ENCODE measurements around the gene SMG6. TPM values are rescaled to one million over a fixed set of nuclear protein-coding genes. Genes with fewer than 3 reads are reported as not detected.

Gene SMG6
- total RNA-seq (2014; rRNA removed; shearing (Covaris generic)): 15.1 and 21.4 TPM in 2 replicates

- DNase-seq (ENCODE audit: low spot score): peak; percentile 78
These were observed at the start of gene SMG6, which contains the start of gene SRR for GRCh38 chr17:2303204-2304188. Gene SMG6, minus strand, starts transcription at chr17:2303785. Its CDS starts 65 bp downstream, at chr17:2303720. Gene SRR, plus strand, starts transcription at chr17:2303950. Its CDS starts 11,611 bp downstream, at chr17:2315561.

- no peak for DNase-seq (ENCODE audit: low spot score)
These were observed 47.7 kb upstream of the SMG6 start for GRCh38 chr17:2351269-2351668.

- peak; percentile 57 for DNase-seq (ENCODE audit: low spot score)
These were observed 44.5 kb upstream of the SMG6 start for GRCh38 chr17:2347805-2348685.

GRCh38 chr17:2346475-2346874 is 42.9 kb upstream of the SMG6 start:
- DNase-seq (ENCODE audit: low spot score): no peak

- no peak for DNase-seq (ENCODE audit: low spot score)
These were observed 40.9 kb upstream of the SMG6 start for GRCh38 chr17:2344528-2344927.

- no peak for DNase-seq (ENCODE audit: low spot score)
These were observed 39.8 kb upstream of the SMG6 start for GRCh38 chr17:2343421-2343820.

- no peak for DNase-seq (ENCODE audit: low spot score)
These were observed 34.7 kb upstream of the SMG6 start for GRCh38 chr17:2338315-2338657.

GRCh38 chr17:2337544-2338314 is 34.1 kb upstream of the SMG6 start:
- peak; percentile 44 for DNase-seq (ENCODE audit: low spot score)

GRCh38 chr17:2336852-2337543 is 33.4 kb upstream of the SMG6 start, which contains the start of gene SGSM2:
Gene SGSM2, plus strand, starts transcription at chr17:2337501. Its CDS starts 188 bp downstream, at chr17:2337689.
- no peak for DNase-seq (ENCODE audit: low spot score)

GRCh38 chr17:2336215-2336851 is 32.7 kb upstream of the SMG6 start, which contains the start of gene TSR1:
Gene TSR1, minus strand, starts transcription at chr17:2336457. Its CDS starts 30 bp downstream, at chr17:2336427.
- peak; percentile 86 for DNase-seq (ENCODE audit: low spot score)

GRCh38 chr17:2335726-2336214 is 32.2 kb upstream of the SMG6 start:
- DNase-seq (ENCODE audit: low spot score): peak; percentile 16

- DNase-seq (ENCODE audit: low spot score): no peak
These were observed 27.7 kb upstream of the SMG6 start for GRCh38 chr17:2331303-2331702.

- no peak for DNase-seq (ENCODE audit: low spot score)
These were observed 20.2 kb upstream of the SMG6 start for GRCh38 chr17:2323629-2324314.

- no peak for DNase-seq (ENCODE audit: low spot score)
These were observed 17.8 kb upstream of the SMG6 start for GRCh38 chr17:2321399-2321798.

GRCh38 chr17:2319051-2319450 is 15.5 kb upstream of the SMG6 start:
- no peak for DNase-seq (ENCODE audit: low spot score)

GRCh38 chr17:2317796-2318195 is 14.2 kb upstream of the SMG6 start:
- DNase-seq (ENCODE audit: low spot score): no peak

- peak; percentile 52 for DNase-seq (ENCODE audit: low spot score)
These were observed 13.3 kb upstream of the SMG6 start for GRCh38 chr17:2316916-2317205.

GRCh38 chr17:2312736-2313135 is 9.2 kb upstream of the SMG6 start:
- no peak for DNase-seq (ENCODE audit: low spot score)

GRCh38 chr17:2309338-2310154 is 6.0 kb upstream of the SMG6 start:
- DNase-seq (ENCODE audit: low spot score): no peak
